Activated T-helper 9 cell treated with anti-CD3 and anti-CD28 coated beads, Interleukin-2, amount 50 U/mL, for 16 hours (primary cell): ENCODE results near the gene BTBD17.

Experiments
- DNase-seq: peaks from one replicate; pipeline ENCODE4 v3.0.0-alpha.2; 2020; ENCODE audit warnings: low read depth

Gene BTBD17

DNA sequence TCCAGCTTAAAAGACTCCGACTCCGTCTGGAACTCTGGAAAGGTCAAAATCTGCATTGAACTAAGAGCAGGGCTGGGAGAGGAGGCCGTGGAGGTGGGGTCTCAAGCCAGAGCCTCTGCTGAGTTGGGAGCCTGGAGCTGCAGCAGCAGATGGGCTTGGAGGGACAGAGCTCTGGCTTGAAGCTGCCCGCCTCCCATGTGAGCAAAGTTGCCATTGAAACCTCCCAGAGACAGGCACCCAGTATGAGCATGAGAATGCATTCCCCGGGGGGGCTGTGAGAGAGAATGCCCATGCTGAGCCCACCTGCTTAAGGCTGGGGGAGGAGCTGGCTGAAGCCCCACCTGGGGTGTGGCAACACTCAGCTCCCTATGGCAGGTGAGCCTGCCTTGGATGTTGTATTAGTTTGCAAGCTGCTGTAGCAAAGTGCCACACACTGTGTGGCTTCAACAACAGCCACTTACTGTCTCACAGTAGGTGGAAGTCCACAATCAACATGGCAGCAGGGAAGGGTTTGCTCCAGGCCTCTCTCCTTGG, 26.1 kb downstream of the BTBD17 start:
- DNase-seq: no peak

DNA sequence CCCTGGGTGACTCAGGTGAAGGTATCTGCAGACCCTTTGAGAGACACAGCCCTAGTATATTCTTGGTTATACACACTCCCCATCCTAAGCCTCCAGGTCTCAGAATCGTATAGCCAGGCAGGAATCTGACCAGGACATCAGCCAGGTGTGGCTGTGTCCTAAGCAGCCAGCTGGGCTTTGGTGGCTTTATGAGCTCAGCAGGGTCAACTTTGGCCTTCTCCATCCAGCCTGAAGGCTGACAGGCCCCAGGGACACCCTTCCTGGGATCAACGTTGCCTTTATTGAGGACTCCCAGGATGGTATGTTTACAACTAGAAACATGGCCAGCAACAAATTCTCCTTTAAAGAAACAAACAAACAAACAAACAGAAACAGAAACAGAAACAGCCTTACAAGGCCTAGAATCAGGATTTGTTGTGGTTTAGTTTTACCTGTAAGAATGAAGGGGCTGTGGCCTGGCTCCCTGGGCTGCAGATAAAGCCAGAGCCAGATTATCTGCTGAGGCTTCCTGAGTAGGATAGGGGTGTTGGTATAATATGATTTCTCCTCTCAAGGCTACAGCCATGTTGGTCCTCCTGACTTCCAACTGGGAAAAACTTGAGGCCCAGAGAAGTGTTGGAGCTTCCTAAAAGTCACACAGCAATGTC, 27.2 kb downstream of the BTBD17 start:
- DNase-seq: no peak

DNA sequence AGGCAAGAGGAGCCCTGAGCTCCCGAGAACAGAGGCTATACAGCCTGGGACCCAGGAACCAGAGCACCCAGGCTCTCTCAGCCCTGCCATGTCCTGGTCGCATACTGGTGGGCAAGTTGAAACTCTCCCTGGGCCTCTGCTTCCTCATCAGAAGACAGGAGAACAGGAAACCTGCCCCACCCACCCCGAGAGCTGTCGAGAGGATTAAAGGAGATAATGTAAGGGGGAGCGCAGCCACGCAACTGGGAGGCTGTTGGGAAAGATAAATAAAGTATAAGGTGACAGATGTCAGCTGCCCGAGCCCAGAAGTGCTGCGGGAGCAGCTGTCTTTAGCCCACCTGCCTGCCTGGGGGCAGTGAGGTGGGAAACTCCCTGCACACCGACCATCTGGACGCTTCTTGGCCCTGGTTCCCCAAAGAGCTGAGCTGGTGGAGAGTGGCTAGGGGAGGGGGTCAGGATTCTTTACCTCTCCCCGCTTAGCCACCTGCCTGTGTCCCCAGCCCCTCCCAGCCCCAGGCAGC, 28.8 kb downstream of the BTBD17 start:
- DNase-seq: no peak

DNA sequence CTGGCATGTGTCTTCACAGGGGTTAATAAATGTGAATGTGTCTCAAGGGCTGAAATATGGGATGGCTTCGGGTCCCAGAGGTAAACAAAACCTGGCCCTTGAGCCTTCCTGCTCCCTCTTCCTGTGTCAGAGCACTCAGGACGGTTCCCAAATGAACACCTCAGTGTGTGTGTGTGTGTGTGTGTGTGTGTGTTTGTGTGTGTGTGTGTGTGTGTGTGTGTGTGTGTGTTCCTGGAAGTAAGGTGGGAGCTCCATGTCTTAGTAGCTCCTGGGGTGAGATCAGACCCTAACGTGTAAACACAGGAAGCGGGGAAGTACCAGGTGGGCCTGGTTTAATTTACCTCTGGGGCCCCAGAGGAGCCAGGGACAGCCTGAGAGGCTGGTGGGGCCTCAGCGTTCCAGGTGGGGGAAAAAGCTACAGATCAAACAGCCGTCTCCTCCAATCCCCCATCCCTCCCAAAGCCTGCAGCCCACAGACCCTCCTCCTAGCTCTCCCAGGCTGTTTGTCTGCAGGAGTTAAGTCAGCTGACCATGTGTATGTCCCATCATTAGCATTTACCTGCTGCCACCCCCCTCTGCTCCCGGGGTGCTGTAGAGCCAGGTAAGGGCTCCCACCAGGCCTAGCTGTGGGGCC, 29.5 kb downstream of the BTBD17 start:
- no peak for DNase-seq

DNA sequence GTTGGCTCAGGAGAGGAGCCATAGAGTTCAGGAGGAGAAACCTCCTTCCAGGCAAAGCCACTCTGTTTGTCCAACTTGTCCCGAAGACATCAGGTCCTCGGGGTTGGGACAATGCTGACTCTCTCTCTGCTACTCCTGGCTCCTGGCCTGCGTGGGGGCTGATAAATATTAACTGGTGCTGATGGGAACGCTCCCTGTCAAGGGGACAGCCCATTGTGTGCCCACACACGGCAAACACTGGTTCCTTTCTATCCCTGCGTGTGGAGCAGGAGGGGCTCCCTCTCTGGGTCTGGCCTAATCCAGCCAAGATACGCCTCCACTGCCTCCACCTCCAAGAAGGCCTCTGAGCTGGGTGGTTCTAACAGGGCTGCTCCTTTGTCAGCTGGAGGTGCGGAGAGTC, 31.2 kb downstream of the BTBD17 start:
- no peak for DNase-seq

DNA sequence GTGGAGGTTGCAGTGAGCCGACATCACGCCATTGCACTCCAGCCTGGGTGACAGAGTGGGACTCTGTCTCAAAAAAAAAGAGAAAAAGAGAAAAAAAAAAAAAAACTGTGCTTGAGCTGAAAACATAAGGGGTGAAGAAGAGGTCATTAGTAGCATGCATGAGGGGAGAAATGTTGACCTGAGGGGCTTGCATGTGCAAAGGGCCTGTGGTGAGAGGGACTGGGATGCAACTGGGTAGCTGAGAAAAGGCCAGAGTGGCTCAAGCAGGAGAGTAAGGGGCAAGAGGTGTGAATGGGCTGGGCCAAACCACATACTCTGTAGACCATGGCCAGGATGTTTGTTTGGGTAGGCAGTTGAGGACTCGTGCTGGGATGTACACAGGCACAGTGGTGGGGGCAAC, 32.3 kb downstream of the BTBD17 start:
- DNase-seq: no peak

DNA sequence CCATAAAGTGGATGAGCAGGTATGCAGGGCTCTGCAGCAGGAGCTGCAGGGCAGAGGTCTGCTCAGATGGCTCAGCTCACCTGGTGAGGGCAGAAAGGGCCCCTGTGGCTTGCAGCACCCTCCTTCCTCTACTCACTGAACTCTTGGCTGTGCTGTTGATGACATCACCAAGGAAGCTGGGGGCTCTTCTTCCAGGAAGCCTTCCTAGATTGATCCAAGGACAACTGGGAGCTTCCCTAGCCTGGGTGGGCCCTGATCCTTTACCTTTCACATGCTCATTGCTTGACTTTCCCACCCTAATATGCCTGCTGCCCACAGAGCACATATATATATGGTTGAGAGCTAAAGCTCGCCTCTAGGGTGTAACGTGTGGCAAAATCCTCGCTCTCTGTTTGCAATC, 33.2 kb downstream of the BTBD17 start:
- DNase-seq: no peak

DNA sequence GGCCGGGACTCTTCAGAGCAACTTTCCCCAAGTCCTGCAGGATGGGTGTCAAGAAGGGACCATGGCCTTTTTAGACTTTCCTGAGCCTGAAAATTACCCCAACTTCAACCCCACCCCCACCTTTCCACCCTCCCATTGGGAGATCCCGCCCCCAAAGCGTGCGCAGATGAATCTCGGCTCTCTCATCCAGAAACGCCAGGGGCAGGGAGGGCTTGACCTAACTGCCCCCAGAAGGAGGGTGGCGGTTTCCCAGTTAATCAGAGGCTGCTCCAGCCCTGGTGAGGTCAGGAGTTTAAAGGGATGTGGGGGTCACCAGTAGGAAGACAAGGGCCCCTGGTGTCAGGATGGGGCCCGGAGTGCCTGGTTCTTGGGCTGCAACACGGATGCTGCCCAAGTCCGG, 35.2 kb downstream of the BTBD17 start:
- DNase-seq: no peak

DNA sequence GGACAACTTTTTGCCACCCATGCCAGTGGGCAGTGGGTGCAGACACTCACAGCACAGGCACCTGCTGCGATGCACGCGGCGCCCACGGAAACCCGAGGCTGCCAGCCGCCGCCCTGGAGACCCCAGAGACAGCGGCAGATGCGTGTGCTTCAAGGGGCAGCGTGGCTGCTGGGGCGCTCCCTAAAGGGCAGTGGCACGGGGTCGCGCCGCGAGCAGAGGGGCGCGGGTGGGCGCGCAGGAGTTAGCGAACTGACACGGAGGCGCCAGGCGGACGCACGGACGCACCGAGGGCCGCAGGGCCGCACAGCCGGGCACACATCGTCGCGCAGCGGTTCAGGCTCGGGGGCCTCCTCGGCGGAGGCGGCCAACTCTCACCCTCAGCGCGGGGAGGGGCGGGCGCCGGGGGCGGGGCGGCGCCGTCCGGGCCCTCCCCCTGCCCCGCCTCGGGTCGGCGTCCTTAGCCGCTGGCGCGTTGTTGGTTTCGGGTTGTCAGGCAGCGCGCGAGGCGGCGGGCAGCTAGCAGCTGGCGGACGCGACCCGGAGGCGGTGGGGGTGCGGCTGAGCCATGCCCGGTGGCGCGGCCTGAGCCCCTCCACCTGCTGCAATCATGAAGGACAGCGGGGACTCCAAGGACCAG, 35.8 kb downstream of the BTBD17 start, which contains the start of gene KIF19:
Gene KIF19 (plus strand): TSS at position 484 of the 637 bp plus-strand sequence. CDS start 124 bp downstream, at position 608.
- DNase-seq: peak; percentile 43

DNA sequence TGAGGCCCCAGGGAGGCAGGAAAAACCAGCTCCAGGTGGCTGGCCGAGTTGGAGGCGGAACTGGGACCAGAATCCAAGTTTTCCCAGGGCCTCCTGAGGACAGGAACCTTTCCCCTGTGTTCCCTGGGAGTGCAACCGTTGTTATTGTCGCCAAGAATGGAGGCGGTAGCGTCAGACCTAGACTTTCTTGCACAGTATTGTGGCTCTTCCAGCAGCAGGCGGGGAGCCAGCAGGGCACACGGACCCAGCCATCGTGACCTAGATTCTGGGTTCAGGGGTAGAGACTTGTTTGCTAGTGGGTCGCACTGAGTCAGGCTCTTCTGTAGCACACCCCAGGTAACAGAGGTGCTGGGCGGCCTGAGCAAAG, 36.3 kb downstream of the BTBD17 start:
- no peak for DNase-seq

DNA sequence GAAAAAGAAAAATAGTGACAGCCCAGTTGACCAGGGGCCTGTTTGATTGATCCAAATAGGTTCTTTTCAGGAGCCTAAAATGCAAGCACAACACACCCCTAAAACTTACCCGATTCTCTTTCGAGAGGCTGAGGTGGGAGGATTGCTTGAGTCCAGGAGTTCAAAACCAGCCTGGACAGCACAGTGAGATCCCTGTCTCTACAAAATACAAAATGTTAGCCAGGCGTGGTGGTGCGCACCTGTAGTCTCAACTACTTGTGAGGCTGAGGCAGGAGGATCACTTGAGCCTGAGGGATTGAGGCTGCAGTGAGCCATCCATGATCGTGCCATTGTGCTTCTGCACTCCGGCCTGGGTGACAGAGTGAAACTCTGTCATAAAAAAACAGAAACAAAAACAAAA, 37.1 kb downstream of the BTBD17 start:
- DNase-seq: no peak

DNA sequence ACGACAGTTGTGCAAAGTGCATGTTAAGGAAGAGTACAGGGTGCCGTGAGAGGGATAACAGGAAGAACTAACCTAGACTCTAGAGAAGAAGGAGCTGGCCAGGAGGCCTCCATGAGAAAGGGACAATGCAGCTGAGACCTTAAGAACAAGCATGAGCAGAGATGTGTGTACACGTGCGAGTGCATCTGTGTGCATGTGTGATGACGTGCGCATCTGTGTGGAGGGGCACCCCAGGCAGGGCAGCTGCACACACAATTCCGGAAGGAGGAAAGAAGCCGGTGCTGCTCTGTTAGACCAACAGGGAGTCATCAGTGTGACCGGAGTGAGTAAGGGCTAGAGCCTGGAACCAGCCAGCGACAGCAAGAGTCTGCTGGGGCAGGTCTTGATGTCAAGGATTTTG, 43.3 kb downstream of the BTBD17 start:
- DNase-seq: no peak

DNA sequence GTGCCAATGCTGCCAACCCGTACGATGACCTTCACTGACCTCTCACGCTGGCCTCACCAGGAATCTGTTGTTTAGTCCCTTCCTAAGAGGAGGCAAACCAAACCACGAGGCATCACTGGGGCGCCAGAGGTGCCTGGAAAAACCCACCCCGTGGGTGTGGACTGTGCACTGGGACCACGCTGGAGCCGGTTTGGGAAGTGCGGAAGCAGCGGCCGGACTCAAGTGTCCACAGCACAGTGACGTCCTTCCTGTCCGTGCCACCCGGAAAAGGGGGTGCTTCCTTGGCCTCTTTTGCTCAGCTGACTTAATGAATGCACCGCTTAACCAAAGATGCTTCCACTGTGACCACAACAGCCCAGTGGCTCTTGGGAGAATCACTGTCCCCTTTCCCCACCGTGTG, 44.6 kb downstream of the BTBD17 start:
- no peak for DNase-seq

DNA sequence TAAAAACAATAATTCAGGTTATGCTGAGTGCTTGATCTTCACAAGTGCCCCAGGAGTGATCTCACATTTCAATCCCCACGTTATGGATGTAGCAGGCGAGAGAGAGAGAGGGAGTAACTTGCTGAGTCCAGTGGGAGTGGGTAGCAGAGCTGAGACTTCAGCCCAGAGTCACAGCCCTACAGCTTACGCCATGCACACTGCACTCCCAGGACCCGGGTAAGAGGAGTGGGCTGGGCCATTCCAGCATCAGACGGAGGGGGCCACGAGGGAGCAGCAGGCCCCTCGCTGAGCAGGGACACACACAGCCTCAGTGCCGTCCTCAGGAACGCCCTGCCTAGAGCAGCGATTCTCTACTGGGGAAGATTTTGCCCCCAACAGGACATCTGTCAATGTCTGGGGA, 45.4 kb downstream of the BTBD17 start:
- no peak for DNase-seq

DNA sequence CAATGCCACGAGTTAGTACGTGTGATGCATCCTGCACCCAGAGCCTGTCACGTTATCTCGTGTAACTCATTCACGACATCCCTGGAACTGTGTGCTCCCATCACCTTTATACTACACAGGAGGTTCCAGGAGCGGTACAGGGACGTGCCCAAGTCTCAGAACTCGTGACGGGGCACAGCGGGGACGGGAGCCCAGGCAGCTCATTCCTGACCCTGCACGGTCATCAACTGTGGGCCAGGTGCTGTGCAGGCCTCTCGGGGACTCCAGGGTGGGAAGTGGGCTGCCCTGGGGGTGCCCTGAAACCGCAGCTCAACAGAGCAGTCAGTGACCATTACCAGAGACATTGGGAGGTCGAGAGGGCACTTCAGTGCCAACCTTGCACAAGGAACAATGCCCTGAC, 46.8 kb downstream of the BTBD17 start:
- DNase-seq: no peak

DNA sequence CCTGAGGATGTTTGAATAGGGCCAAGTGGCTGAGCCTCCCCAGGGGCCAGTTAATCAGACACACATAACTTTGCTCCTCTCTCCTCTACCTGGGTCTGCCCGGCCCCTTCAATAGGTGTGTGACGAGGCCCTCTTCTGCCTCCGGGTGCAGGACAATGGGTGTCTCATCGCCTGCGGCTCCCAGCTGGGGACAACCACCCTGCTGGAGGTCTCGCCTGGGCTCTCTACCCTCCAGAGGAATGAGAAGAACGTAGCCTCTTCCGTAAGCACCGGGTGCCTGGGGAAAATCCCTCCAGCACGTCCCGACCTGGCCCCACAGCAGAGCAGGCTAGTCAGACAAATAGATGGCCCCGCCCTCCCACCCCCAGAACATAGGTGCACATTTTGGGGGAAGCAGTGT, 51.8 kb downstream of the BTBD17 start:
- DNase-seq: no peak

DNA sequence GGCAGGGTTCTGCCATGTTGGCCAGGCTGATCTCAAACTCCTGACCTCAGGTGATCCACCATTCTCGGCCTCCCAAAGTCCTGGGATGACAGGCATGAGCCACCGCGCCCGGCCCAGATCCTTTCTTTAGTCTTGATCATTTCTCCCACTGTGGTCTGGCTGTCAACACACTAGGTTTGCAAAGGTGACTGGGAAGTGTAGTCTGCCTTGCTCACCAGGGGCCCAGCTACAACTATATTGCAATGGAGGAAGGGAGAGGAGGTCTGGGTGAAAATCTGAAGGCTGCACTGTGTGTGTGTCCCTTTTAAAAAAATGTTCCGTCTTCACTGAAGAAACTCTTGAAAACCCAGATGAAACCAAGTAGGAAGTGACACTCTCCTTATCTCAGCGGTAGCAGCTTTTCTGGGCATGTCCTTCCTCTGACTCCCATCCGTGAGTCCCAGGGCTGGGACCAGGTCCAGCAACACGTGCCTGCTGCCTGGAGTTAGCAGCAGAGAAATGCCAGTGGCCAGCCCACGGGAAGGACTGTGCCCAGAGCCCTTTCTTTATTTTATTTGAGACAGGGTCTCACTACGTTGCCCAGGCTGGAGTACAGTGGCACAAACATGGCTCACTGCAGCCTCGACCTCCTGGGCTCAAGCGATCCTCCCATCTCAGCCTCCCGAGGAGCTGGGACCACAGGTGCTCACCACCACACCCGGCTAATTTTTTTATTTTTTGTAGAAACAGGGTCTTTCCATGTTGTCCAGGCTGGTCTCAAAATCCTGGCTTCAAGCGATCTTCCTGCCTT, 53.5 kb downstream of the BTBD17 start:
- DNase-seq: no peak
